Measurements from ENCODE around the gene SP100.
A peak's percentile ranks its signal among the peaks of the same experiment; 100 is the strongest.
"Not testable (repeated sequence)": the region's sequence is repeated elsewhere in the genome, so short reads cannot be mapped to it uniquely, and the experiment has no call there.

The SP100 gene

DNA sequence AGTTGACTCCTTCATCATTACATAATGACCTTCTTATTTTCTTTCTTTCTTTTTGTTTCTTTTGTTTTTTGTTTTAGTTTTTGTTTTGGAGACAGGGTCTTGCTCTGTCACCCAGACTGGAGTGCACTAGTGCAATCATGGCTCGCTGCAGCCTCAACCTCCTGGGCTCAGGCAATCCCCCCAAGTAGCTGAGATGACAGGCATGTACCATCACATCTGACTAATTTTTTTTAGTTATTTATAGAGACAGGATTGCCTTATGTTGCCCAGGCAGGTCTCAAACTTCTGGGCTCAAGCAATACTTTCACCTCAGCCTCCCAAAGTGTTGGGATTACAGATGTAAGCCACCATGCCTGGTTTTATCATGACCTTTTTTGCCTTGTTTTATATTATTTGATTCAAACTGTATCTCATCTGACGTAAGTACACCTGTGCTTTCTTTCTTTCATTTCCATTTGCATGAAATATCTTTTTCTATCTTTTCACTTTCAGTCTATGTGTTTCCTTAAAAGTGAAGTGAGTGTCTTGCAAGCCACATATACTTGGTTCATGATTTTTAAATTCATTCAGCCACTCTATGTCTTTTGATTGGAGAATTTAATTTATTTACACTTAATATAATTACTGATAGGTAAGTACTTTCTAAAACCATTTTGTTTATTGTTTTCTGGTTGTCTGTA lies 39.1 kb downstream of the SP100 start:
- H3K4me1 Mint-ChIP-seq = peaks cover 50 to 93% of the 10 kb centered on the region in 2 donors
- H3K36me3 Mint-ChIP-seq = peaks cover 83 to 98% of the 10 kb centered on the region in 2 donors
- peaks cover 29 to 46% of the 10 kb centered on the region in 2 donors for H3K9me3 Mint-ChIP-seq
- peak overlapping the region; percentile 87 for H3K27ac Mint-ChIP-seq
- H3K4me3 Mint-ChIP-seq = peak overlapping the region; percentile 44 to 54
- DNase-seq (no peak), ATAC-seq (replicated peaks) (peak; percentile 42 to 56)
- no peaks in the 10 kb centered on the region for H3K27me3 Mint-ChIP-seq

DNA sequence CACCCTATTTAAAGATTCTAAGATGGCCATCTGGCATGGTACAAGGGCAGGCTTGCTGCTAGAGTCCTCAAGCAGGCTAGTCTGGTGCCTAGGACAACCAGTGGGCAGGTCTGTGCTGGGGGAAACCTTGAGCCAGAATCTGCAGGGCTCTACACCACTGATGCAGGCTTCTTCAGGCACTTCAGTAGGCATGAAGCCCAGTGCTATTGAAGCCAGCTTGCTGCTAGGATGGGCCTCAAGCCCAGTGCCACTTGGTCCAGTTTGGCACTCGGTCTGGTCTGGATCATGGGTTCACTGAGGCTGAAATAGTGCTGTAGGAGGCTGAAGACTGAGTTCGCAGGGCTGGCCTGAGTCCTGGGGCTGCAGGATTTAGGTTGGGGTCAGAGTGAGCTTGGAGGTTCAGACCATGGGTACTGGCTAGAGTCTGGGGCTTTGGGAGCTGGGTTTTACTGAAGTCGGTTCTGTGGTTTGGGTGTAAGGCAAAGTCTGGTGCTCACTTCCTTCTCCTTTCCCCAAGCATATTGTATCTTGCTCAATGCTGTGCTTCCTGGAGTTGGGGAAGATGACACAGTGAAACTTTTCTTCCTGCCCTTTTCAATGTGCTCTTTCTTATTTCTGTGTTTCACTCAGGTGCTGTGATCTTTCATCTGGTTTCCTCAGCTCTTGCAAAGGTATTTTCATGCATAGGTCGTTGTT lies 41.2 kb downstream of the SP100 start:
- Mint-ChIP-seq H3K9me3 (peaks cover 29 to 46% of the 10 kb centered on the region in 2 donors), H3K4me1 (peaks cover 51 to 90% of the 10 kb centered on the region in 2 donors), H3K27ac (peak overlapping the region; percentile 52), H3K36me3 (peaks cover 84 to 96% of the 10 kb centered on the region in 2 donors), H3K4me3 (peak overlapping the region; percentile 44 to 55), H3K27me3 (no peaks in the 10 kb centered on the region)
- DNase-seq (no peak), ATAC-seq (replicated peaks) (peak; percentile 83 to 85)

DNA sequence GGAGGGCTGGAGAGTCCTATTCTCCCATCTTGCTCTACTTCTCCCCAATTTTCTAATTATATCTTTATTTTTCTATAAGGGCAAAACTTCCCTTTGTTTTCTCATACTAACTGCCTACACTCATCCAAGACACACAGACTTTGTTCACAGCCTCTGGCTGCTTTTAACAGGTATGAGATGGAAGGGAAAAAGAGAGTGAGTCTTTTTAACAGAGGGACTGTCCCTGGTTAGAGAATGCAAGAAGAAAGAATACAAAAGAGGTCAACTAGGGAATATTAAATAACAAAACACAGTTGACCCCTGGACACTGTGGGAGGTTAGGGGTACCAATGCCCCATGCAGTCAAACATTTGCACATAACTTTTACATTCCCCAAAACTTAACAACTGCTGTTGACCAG lies 41.8 kb downstream of the SP100 start:
- peak overlapping the region in 1 of 2 donors; percentile 55 for H3K4me3 Mint-ChIP-seq
- peaks cover 83 to 93% of the 10 kb centered on the region in 2 donors for H3K36me3 Mint-ChIP-seq

GRCh38 chr2:230459216-230459615 lies 43.2 kb downstream of the SP100 start:
- Mint-ChIP-seq H3K4me1 (peaks cover 45 to 75% of the 10 kb centered on the region in 2 donors), H3K27me3 (no peaks in the 10 kb centered on the region), H3K9me3 (peaks cover 20 to 32% of the 10 kb centered on the region in 2 donors), H3K27ac (peak overlapping the region; percentile 81), H3K4me3 (peak overlapping the region in 1 of 2 donors; percentile 15), H3K36me3 (peaks cover 76 to 88% of the 10 kb centered on the region in 2 donors)
- DNase-seq (no peak), ATAC-seq (replicated peaks) (no peak)

More for the DNA sequence above, 41.8 kb downstream of the SP100 start:
- Mint-ChIP-seq H3K27ac (peak overlapping the region; percentile 62), H3K9me3 (peaks cover 28 to 45% of the 10 kb centered on the region in 2 donors), H3K4me1 (peaks cover 51 to 89% of the 10 kb centered on the region in 2 donors), H3K27me3 (no peaks in the 10 kb centered on the region)
- DNase-seq = no peak
- peak; percentile 51 to 69 for ATAC-seq (replicated peaks)

DNA sequence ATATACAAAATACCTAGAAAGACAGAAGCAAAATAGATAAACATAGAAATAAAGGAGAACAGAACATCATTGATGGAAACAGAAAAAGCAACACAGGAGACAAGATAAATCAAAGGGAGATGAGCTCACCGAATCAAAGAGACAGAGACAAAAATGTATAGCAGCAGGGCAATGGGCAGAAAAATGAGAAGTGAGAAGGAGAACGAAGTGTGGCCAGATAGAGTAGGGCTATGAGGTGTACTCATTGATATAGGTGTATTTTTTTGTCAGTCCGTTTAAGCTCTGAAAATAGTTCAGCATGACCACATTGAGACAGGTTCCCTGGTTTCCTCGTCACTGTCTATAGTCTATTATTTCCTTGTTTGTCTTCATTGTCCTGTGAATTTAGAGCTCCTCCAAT lies 55.1 kb downstream of the SP100 start:
- peak; percentile 70 to 71 for ATAC-seq (replicated peaks)
- Mint-ChIP-seq H3K27me3 (no peaks in the 10 kb centered on the region), H3K36me3 (peaks cover 70 to 79% of the 10 kb centered on the region in 2 donors), H3K4me1 (peaks cover 30 to 55% of the 10 kb centered on the region in 2 donors), H3K9me3 (peaks cover 11 to 22% of the 10 kb centered on the region in 2 donors), H3K4me3 (peak overlapping the region; percentile 14 to 61), H3K27ac (peak overlapping the region; percentile 86)
- DNase-seq = no peak

- no peaks in the 10 kb centered on the region for H3K27me3 Mint-ChIP-seq
- peak overlapping the region; percentile 86 for H3K27ac Mint-ChIP-seq
- DNase-seq (peak; percentile 52), ATAC-seq (replicated peaks) (peak; percentile 87 to 88)
- H3K9me3 Mint-ChIP-seq = peaks cover 9 to 18% of the 10 kb centered on the region in 2 donors
- H3K36me3 Mint-ChIP-seq = peaks cover 64 to 72% of the 10 kb centered on the region in 2 donors
- peak overlapping the region; percentile 21 to 60 for H3K4me3 Mint-ChIP-seq
- peaks cover 30 to 42% of the 10 kb centered on the region in 2 donors for H3K4me1 Mint-ChIP-seq
Measured at GRCh38 chr2:230472621-230473018, 56.6 kb downstream of the SP100 start.

DNA sequence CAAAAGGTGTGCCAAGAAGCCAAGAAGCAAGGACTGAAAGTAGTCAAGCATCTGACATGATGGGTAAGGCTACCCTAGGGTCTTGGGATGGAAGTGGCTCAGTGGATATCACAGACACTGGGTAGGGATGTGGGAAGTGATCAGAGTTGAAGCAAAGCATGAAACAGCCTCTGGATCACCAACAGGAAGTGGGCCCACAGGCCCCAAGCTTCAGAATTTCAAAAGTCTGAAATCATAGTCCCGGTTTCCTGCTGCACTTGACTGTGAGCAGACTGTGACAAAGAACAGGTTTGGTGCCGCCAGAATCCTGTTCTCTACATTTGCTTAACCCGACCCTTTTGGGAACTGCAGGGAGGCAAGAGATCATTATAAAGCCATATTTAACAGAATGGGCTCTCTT lies 57.4 kb downstream of the SP100 start:
- H3K27me3 Mint-ChIP-seq = no peaks in the 10 kb centered on the region
- peaks cover 9 to 17% of the 10 kb centered on the region in 2 donors for H3K9me3 Mint-ChIP-seq
- ATAC-seq (replicated peaks) = no peak
- no peak for DNase-seq
- H3K4me3 Mint-ChIP-seq = peak overlapping the region in 1 of 2 donors; percentile 17
- H3K36me3 Mint-ChIP-seq = peaks cover 58 to 70% of the 10 kb centered on the region in 2 donors
- H3K27ac Mint-ChIP-seq = peak overlapping the region; percentile 86
- peaks cover 30 to 42% of the 10 kb centered on the region in 2 donors for H3K4me1 Mint-ChIP-seq

- ATAC-seq (replicated peaks) (no peak), DNase-seq (no peak)
- H3K9me3 Mint-ChIP-seq = peaks cover 11 to 17% of the 10 kb centered on the region in 2 donors
- H3K4me3 Mint-ChIP-seq = no peak overlapping the region
- no peaks in the 10 kb centered on the region for H3K27me3 Mint-ChIP-seq
- H3K4me1 Mint-ChIP-seq = peaks cover 29 to 42% of the 10 kb centered on the region in 2 donors
- H3K27ac Mint-ChIP-seq = no peak overlapping the region
- H3K36me3 Mint-ChIP-seq = peaks cover 58 to 75% of the 10 kb centered on the region in 2 donors
Measured at GRCh38 chr2:230475143-230475542, 59.1 kb downstream of the SP100 start.

DNA sequence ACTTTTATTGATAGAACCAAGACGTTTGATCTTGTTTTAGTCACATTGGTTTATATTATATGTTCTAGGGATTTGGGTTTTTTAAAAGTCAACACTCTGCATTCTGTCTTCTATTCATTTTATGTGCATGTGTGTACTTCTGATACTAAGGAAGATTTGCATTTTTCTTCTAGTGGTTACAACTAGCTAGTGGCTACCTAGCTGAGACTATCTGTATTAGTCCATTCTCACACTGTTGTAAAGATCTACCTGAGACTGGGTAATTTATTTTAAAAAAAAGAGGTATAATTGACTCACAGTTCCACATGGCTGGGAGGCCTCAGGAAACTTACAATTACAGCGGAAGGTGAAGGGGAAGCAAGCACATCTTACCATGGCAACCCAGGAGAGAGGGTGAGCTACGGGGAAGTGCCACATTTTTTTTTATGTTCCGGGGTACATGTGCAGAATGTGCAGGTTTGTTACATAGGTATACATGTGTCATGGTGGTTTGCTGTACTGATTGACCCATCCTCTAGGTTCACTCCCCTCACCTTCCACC lies 69.9 kb downstream of the SP100 start:
- Mint-ChIP-seq H3K27ac (no peak overlapping the region), H3K36me3 (peaks cover 74 to 89% of the 10 kb centered on the region in 2 donors), H3K27me3 (no peaks in the 10 kb centered on the region), H3K9me3 (peaks cover 15 to 23% of the 10 kb centered on the region in 2 donors), H3K4me1 (peaks cover 22 to 67% of the 10 kb centered on the region in 2 donors), H3K4me3 (no peak overlapping the region)
- ATAC-seq (replicated peaks) (peak in 1 of 2 donors; percentile 75), DNase-seq (no peak)

GRCh38 chr2:230491219-230491618 lies 75.2 kb downstream of the SP100 start:
- DNase-seq; ATAC-seq (replicated peaks); H3K27me3 Mint-ChIP-seq; H3K4me3 Mint-ChIP-seq: not testable (repeated sequence)
- peaks cover 84 to 88% of the 10 kb centered on the region in 2 donors for H3K36me3 Mint-ChIP-seq
- H3K4me1 Mint-ChIP-seq = peaks cover 28 to 71% of the 10 kb centered on the region in 2 donors
- H3K27ac Mint-ChIP-seq = peak overlapping the region; percentile 73
- peaks cover 23% of the 10 kb centered on the region in 2 donors for H3K9me3 Mint-ChIP-seq

- peaks cover 21 to 23% of the 10 kb centered on the region in 2 donors for H3K9me3 Mint-ChIP-seq
- ATAC-seq (replicated peaks) = no peak
- no peaks in the 10 kb centered on the region for H3K27me3 Mint-ChIP-seq
- no peak for DNase-seq
- H3K4me1 Mint-ChIP-seq = peaks cover 31 to 74% of the 10 kb centered on the region in 2 donors
- H3K36me3 Mint-ChIP-seq = peaks cover 77 to 86% of the 10 kb centered on the region in 2 donors
- no peak overlapping the region for H3K4me3 Mint-ChIP-seq
- H3K27ac Mint-ChIP-seq = peak overlapping the region; percentile 26
Measured at GRCh38 chr2:230492107-230492506, 76.1 kb downstream of the SP100 start.

DNA sequence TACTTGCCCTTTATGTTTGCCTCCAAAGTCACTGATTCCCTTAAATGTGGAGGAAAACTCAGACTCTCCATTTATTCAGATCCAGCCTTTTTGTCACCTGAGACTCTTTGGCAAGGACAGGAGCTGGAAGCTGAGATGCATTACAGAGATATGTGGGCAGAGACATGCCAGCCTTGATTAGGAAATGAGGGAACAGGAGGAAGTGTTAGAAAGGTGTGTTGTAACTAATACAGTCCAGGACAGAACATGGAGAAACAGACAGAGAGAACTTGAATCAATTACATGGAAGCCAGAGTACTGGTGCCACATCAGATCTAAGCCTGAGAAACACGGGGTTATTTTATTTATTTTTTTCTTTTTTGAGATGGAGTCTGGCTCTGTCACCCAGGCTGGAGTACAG lies 79.0 kb downstream of the SP100 start:
- Mint-ChIP-seq H3K36me3 (peaks cover 64 to 80% of the 10 kb centered on the region in 2 donors), H3K4me1 (peaks cover 36 to 76% of the 10 kb centered on the region in 2 donors), H3K9me3 (peaks cover 9 to 15% of the 10 kb centered on the region in 2 donors), H3K4me3 (no peak overlapping the region), H3K27ac (peak overlapping the region; percentile 65), H3K27me3 (no peaks in the 10 kb centered on the region)
- ATAC-seq (replicated peaks) (no peak), DNase-seq (no peak)

GRCh38 chr2:230496891-230497290 lies 80.9 kb downstream of the SP100 start:
- DNase-seq = no peak
- peaks cover 60 to 77% of the 10 kb centered on the region in 2 donors for H3K36me3 Mint-ChIP-seq
- peaks cover 3 to 9% of the 10 kb centered on the region in 2 donors for H3K9me3 Mint-ChIP-seq
- H3K4me3 Mint-ChIP-seq = peak overlapping the region; percentile 69 to 76
- peak overlapping the region; percentile 93 for H3K27ac Mint-ChIP-seq
- H3K27me3 Mint-ChIP-seq = no peaks in the 10 kb centered on the region
- ATAC-seq (replicated peaks) = peak; percentile 92 to 95
- H3K4me1 Mint-ChIP-seq = peaks cover 29 to 66% of the 10 kb centered on the region in 2 donors

- H3K27ac Mint-ChIP-seq = no peak overlapping the region
- ATAC-seq (replicated peaks) = no peak
- no peak for DNase-seq
- H3K27me3 Mint-ChIP-seq = no peaks in the 10 kb centered on the region
- H3K4me3 Mint-ChIP-seq = no peak overlapping the region
- H3K4me1 Mint-ChIP-seq = peaks cover 26 to 60% of the 10 kb centered on the region in 2 donors
- peaks cover 55 to 78% of the 10 kb centered on the region in 2 donors for H3K36me3 Mint-ChIP-seq
- H3K9me3 Mint-ChIP-seq = peaks cover 3 to 5% of the 10 kb centered on the region in 2 donors
Measured at GRCh38 chr2:230498506-230499107, 82.6 kb downstream of the SP100 start.

All from stimulated activated naive B cell treated with anti-CD40 and anti-IgM and Interleukin-4, amounts not matched to agents 10 μg/mL and 1 μg/mL and 100 μg/mL, for 72 hours (primary cell).